Hepatic stellate cell (primary cell): ENCODE data around the gene AATF.

Experiments
- DNase-seq: peaks from one replicate; pipeline ENCODE4 v3.0.0; 2011; ENCODE audit warnings: low spot score

AATF gene

DNA sequence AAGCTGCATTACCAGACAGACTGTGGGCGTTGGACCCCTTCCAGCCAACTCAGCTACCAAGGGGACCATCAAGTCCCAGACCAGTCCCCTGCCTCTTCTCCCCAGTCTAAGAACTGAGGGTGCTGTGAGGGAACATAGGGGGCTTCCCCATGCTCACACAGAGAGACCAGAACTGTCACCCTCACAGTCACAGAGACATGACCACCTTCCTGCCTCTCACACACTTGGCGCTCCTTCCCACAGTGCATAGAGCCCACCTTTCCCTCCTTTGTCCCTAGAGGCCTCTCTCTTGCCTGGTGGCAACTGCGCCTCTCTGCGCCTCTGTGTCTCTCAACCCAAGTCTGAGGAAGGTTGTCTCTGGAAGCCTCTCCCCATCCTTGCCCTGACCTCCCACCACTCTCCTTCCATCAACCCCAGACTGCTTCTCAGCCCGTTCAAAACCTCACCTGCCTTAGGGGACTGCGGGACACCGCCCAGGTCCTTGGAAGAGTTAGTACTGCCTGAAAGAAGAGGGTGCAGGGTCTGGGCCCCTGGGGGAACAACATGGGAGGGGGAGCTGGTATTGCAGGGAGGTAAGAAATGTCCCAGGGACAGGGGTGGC, 17.6 kb upstream of the AATF start:
- DNase-seq, result no peak

DNA sequence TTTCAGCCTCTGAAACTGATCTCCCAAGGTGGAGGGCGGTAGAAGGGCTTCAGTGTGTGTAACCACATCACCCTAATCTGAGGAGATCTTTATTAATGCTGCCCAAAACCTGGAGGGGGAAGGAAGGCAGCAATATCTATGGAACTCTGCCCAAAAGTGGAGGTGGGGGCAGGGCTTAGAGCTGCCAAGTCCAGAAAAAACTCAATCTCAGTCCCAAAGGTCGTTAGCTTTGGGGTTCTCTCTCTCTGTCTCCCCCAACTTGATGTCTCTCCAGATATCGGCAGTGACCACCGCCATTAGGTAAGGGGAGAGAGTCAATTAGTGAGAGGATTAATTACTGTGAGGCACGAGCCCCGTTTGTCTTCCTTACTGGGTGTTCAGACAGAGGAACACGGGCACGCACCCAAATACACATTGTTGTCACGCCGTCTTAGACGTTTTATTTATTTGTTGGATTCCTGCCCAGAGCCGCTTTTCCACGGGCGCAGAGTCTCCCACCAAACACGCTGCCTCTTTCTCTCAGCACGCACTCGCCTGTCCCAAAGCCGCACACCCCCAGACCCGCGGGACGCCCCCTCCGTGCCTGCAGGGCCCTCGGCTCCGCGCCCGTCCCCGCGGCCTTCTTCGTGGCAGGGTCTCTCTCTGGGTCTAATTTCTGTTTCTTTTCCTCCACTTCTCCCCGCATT, 16.9 kb upstream of the AATF start:
- no peak for DNase-seq

DNA sequence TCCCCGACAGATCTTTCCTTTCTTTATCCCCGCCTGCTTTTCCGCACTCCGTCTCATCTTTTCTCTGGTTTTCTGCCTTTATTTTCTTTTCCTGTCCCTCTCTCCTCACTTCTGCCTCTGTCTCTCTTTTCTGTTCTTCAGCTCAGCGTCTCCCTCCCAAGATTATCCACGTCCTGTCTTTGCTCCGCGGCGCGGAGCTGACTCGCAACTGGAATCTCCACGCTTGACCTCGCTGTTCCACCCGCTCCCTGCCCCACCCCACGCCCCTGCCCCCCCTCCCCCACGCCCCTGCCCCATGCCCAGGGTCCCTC, 16.4 kb upstream of the AATF start:
- DNase-seq, result no peak

DNA sequence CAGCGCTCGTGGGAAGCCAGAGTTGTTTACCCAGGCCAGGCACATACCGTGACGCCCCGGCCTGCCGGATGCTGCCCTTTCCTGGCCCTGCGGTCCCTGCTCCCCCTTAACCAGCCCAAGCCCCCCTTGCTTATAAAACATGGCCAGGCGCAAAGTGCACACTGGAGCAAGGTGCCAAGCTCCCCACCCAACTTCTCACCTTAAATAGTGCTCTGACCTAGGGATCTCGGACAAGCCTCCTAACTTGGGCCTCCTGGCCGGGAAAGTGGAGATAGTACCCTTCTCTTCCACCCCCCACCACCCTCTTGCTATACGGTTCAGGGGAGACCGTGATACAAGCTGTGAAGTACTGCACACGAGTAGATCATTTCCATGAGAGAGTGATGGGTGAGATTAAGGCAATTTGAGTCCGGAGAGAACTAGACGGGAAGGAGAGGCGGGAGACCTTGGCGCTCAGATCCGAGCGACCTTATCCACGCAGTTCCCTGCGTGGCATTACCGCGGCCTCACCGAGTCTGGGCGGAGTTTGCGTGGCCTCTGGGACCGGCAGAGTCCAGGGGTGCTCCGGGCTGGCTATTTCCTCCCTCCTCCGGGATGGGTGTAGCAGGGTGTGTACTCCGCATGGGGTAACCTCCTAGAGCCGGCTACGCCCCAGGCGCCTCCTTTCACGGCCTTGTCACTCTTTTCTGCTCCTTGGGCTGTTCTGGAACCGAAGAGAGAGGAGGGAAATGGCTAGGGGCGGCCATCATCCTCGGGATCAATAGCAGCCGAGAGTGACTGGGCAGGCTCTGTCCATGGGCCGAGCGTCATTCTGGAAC, 15.9 kb upstream of the AATF start:
- no peak for DNase-seq

DNA sequence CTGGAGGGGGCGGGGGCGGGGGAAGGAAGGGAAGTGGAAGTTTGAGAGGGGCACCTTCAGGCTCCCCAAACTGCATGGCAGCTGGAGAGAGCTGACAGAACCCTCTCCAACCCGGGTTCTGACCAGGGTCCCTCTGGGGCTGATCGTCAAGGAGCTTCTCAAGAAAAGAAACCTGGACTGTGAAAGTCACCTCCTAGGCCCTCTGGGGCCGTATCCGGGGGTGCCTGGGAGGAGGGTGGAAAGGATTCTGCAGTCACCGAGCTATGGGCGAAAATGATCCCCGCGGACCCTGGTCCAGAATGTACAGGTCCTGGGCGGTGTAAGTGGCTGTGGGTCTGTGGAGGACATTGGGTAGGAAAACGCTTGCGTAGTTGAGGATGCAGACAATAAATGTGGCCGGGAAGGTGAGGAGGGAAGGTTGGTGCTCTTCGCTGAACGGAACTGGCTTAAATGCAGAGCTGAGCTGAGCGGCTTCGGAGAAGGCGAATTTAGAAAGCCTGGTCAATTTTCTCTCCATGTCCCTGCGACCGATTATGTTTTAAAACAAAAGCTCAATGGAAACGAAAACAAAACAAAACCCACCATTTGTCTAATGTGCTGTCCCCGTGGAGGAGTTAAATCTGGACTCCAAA, 15.1 kb upstream of the AATF start:
- DNase-seq, result no peak

DNA sequence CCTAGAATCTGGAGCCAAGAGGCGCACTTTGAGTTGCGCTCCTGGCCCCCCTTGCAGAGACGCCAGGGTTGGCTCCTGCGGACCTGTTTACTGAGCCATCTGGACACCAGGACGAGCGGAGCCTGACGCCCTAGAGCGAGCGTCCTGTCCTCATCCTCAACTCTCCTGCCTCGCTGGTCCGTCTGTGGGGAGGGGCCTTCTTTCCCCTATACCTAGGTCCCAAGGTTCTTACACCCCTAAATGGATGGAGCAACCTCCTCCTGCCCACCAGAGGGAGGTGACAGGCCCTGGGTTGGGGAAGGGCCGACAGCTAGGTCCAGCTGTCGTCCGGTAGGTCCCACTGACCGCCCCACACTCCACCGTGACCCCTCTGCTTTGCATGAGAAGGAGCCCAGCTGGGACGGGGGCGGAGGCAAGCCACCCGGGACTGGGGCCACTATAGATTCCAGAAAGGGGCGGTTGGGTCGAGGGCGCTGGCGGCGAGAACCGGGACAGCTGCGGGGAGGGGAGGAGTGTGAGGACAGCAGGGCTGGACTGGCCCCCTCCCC, 14.5 kb upstream of the AATF start:
- no peak for DNase-seq

DNA sequence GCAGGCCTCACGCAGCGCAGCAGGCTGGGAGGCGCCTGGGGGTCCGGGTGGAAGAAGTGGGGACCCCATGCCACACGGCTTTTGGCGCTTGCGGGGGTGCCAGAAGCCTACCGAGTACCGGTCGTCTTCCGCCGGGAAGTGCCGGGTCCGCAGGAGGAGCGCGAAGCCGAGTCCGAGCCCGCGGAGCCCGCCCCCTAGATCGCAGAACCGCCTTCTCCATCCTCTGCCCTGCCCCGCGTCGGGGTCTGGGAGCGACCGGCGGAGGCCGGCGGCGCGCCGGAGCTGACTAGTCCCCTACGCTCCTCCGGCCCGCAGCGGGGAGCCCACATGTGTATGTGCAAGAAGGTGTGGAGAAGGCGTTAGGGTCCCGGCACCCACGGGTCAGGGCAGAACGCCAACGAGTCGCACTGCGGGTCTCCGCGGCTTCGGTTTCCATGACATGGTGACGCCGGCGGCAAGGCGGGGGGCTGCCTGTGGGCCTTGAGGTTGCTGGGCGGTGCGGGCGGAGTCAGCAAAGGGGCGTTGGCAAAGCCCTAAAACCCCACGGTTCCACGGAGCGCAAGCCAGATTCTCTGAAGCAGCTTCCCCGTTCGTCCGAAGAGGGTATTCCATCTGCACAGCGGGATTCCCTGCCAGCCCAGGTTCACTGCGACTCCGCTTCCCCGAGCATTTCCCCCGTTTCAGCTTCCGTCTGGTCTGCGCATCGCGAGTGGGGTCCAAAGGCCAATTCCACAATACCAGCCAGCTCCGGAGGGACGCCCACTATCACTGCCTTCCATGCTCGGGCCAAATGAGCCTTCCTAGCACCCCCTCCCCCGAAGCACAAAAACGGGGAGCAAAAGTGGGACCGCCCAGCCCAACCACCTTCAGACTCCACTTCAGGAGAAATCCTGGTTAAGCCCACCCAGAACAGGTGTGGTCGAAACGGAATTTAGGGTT, 13.8 kb upstream of the AATF start:
- no peak for DNase-seq

DNA sequence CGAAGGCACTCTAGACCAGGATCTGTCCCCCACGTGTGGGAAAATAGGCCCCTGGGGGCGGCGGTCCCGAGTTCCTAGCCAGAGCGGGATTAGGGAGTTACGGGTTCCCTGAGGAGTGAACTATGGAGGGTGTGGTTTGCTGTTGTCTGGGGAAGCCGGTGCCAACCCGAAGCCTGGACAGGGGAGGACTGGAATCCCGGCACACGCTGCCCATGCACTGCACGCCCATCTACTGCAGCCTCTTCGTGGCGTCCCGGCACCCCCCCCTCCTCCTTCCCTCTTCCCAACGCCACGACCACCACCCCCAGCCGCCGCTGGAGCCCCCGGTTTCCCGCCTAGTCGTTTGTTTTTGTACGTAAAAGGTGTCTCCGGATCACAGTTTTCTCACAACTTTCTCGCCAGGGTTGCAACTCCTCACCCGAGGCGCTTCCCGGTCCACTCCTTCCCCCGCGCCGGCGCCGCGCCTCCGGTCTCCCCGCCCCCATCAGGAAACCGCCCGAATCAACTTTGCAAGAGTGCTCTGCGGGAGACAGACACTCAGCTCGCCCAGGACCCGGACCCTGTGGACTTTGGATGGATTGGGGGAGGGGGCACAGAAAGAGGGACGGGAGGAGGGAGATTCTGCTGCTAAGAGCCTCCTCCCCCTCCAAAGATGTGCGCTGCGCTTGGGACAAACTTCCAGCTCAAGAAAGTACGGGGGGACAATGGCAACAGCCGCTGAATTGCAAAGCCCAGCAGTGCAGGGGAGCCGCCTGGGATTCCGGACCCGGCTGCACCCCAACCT, 12.9 kb upstream of the AATF start:
- no peak for DNase-seq

DNA sequence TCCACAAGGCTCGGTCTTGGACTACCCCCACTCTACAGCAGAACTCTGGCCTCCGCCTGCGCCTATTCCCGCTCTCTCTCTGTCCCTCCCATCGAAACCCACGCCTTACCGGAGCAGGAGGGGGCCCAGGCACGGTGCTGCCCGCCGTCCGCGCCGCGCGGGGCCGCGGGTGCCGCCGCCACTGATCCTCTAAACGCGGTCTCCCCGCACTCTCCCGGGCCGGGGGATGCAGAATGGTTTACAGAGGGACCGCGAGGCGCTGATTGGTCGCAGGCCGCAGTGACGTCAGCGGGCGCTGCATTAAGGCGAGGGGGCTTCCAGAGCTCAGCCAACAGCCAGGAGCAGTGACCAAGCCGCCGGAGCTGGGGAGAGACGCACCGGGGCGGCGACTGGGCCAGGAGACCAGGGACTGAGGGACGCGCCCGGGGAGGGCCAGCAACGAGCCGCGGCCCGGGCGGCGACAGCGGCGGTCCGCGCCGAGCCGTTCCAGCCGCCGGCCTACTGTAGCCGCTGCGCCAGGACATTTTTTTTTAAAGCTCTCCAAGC, 12.2 kb upstream of the AATF start:
- no peak for DNase-seq

DNA sequence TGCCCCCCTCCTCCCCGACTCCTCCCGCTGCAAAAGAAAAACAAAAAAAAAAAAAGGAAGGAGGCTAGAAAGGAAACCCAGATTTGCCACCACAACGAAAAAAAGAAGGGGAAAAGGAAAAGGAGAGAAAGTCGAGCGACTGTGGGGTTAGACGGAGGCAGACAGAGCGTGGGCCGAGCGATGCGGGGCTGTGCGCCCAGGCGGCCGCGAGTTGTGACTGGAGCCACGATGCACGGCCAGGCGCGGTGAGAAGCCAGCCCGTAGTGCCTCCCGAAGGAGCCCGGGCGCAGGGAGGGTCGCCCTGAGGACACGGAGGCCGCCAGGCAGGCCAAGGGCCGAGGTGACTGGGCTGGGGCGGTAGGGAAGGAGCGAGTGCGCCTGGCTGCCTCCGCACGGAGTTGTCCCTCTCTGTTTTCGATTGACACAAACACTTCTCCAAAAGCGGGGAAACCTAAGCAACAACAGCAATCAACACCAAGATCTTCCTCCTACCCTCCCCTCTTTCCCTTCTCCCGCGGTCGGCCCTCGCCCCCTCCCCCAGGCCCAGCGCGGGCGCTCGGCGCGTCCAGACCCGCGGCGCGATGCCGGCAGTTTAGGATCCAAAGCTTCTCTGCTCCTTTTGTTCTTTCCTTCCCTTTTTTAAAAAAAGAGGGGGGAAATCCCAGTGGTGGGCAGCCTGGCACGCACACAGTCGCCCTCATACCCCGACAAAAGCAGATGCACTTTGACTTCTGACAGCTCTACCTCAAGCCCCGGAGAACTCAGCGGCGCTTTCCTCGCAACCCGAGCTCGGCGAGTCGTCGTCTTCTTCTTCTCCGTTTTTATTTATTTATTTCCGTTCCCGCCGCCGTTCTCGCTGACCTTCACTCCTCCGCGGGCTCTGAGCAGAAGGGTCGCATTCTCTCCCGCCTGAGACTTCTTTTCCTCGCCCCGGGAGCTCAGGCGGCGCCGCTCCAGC, 11.5 kb upstream of the AATF start, which contains the start of gene LHX1:
Gene LHX1 (plus strand): TSS at position 475 of the 958 bp plus-strand sequence. CDS start 723 bp downstream, outside the sequence.
- no peak for DNase-seq

DNA sequence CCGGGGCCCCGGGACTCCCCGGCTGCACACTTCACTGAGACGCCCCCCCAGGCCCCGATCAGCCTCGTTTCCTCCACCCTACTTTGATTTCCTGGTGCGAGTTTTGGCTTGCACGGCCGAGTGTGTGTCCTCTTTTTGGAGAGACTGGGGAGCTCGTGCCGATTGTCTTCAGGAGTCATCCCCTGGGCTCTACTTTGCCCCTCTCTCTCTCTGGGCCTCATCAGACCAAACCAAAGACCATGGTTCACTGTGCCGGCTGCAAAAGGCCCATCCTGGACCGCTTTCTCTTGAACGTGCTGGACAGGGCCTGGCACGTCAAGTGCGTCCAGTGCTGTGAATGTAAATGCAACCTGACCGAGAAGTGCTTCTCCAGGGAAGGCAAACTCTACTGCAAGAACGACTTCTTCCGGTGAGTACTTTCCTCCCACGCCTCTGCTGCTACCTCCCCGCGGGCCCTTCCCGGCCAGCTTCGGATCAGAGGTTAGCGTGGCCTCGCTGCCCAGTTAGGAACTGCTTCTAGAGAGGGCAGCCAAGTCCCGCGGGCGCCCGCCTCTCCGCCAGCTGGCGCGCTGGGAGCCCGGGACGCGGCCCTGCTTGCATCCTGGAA, 10.7 kb upstream of the AATF start:
- no peak for DNase-seq

DNA sequence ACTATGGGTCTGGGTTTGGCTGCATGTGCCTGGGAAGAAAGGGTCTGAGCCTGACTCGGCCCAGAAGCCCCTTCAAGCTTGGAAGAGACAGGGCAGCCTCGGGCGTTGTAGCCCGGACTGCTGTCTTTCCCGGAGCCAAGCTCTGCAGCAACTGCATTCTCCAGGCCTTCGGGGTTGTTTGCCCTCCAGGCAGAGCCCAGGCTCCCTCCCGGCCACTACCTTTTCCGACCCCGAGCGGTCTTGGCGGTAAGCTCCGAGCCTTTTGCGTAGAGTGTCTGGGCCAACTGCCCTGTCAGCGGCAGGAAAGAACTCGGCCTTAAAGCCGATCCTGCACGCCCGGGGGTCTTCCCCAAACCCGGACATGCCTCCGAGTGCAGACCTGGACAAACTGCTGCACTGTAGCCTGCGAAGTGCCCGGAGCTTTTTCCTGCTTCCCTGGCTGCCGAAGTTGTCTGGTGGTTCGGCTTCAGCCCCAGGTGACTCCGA, 10.1 kb upstream of the AATF start:
- DNase-seq, result no peak

DNA sequence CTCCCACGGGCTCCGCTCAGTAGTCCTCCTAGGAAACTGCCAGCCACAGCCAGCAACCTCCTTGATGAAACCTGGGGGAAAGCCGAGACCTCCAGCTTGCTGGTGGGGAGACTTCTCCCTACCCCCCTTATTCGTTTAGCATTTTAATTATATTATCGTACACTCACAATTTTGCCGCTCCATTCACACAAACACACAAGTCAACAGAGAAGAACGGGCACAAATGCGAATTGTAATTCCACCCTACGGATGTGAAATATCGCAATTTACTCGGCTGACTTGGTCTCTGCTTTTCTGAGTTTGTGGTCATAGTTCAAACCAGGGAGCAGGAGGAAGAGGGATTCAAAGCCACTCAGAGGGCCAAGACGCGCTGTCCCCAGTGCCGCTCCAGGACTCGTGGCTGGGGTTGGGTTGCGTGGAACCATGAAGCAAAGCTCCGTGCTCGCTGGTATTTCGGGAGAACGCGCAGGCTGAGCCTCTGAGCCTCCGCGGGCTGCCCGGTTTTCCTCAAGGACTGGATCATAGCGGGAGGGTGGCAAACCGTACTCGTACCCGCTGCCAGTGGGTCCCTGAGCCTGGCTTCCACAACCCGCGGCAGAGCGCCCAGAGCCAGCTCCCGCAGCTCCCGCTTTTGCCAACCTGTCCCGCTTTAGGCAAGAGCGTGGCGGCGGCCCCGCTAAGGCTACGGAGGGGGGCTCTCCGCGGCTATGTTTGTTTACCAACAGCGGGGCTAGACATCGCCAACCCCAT, 9.5 kb upstream of the AATF start:
- no peak for DNase-seq

DNA sequence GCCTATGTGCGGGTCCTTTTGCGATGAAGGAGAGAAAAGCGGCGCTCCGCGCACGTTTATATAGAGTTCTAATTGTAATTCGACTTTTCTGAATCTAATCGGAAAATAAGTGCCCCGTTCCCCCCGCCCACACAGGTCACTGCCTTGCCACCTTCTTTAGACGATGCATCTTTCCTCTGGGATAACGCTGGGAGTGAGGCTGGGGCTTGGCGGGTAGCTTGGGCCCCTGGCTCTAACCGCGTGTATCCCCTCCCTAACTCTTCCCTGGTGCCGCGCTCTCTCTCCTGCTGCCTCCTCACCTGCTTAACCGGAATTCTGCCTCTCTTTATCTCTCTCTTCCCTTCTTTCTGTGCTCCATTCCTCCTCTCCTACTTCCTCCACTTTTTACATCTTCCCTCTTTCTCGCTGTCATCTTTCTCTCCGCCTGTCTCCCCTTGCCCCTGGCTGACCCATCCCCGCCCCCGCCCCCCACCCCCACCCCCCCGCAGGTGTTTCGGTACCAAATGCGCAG, 8.9 kb upstream of the AATF start:
- no peak for DNase-seq

DNA sequence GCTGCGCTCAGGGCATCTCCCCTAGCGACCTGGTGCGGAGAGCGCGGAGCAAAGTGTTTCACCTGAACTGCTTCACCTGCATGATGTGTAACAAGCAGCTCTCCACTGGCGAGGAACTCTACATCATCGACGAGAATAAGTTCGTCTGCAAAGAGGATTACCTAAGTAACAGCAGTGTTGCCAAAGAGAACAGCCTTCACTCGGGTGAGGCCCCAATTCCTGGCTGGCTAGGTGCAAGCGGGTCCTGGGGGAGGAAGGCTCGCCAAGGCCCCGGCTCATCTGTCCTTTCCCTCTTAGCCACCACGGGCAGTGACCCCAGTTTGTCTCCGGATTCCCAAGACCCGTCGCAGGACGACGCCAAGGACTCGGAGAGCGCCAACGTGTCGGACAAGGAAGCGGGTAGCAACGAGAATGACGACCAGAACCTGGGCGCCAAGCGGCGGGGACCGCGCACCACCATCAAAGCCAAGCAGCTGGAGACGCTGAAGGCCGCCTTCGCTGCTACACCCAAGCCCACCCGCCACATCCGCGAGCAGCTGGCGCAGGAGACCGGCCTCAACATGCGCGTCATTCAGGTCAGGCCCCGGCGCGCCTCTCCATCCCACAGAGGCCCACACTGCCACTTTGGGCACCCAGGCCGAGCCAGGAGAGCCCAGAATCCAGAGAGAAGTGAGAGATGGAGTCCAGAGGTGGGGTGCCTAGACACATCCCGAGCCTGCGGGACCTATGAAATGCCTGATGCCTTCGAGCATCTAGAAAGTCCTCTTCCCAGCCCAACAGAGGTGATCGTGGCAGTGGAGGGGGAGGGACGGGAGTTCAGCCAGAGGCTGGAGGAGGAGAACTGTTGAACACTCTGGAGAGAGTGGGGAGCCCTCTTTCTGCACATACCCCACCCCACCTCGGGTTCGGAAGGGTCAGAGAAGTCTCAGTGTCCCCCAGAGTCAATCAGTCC, 8.2 kb upstream of the AATF start:
- no peak for DNase-seq

DNA sequence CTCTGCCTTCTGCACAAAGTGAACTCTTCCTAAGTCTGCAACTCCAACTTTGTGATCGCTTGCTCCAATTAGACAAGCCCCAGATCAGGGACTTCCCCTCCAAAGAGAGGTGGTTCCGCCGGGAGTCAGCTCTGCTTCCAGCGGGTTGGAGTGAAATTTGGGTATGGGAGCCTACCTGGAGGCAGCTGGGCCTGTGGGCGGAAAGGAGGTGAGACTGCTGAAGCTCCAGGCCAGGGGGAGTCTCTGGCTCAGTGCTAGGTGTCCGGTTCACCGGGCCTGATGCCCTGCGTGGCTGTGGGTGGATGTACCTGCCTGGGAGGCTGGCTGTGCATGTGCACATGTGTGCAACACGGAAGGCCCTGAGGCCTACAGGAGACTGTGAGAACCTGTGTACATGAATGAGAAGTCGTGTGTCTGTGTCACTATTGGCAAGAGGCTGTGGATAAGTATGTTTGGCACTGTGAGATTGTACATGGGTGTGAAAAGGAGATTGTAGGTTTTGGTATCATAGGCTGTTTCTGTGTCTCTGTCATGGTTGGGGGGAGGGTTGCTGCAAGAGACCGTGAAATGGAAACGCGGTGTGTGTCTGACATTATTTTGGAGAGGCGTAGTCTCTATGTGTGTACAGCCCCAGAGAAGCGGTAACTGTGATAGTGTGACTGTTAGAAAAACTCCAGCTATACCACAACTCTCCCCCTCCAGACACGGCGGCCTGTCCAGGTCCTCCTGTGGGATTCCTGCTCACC, 7.3 kb upstream of the AATF start:
- no peak for DNase-seq
